ENCODE results near the gene YIPF6.

DNA sequence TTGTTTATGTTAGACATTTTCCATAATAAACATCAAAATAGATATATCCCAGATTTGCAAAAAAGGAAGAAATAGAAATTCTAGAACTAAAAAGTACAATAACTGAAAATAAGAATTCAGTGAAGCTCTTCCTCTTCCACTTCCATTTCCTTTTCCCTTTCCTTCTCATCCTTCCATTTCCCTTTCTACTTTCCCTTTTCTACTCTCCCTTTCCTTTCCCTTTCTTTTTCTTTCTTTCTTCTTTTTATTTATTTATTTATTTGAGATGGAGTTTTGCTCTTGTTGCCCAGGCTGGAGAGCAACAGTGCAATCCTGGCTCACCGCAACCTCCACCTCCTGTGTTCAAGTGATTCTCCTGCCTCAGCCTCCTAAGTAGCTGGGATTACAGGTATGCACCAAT, 35.0 kb upstream of the YIPF6 start:
- TF ChIP-seq EZH2 (IDR thresholded peaks at IDR 0.05; ENCODE audit: borderline replicate concordance, low read depth, low read length, severe bottlenecking) = no peak
- TF ChIP-seq, protein P1, sequence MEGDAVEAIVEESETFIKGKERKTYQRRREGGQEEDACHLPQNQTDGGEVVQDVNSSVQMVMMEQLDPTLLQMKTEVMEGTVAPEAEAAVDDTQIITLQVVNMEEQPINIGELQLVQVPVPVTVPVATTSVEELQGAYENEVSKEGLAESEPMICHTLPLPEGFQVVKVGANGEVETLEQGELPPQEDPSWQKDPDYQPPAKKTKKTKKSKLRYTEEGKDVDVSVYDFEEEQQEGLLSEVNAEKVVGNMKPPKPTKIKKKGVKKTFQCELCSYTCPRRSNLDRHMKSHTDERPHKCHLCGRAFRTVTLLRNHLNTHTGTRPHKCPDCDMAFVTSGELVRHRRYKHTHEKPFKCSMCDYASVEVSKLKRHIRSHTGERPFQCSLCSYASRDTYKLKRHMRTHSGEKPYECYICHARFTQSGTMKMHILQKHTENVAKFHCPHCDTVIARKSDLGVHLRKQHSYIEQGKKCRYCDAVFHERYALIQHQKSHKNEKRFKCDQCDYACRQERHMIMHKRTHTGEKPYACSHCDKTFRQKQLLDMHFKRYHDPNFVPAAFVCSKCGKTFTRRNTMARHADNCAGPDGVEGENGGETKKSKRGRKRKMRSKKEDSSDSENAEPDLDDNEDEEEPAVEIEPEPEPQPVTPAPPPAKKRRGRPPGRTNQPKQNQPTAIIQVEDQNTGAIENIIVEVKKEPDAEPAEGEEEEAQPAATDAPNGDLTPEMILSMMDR (IDR thresholded peaks at IDR 0.05; ENCODE audit: borderline replicate concordance, extremely low read depth, low read length, poor library complexity, severe bottlenecking) = no peak
